K562 (cell line): Measurements from ENCODE around the gene SPTBN4. TPM values are rescaled to one million over a fixed set of nuclear protein-coding genes. Genes with fewer than 3 reads are reported as not detected.

Source experiments
- DPF2 ChIP-seq: fragments of 450-650 bp; IDR thresholded peaks from 2 replicates; pipeline ENCODE4 v1.6.1; 2016
- HDAC2 ChIP-seq: fragments of 450-650 bp; IDR thresholded peaks from 2 replicates; pipeline ENCODE4 v1.6.1; 2016; ENCODE audit warnings: mild to moderate bottlenecking
- HMGN3 ChIP-seq: IDR thresholded peaks from 2 replicates; pipeline ENCODE4 v1.6.1; 2011; ENCODE audit warnings: borderline replicate concordance, low read depth, mild to moderate bottlenecking, mixed read lengths, low read length; ENCODE audit not compliant: insufficient read length; ENCODE audit errors: extremely low read depth
- MAX ChIP-seq: sonication (generic); formaldehyde crosslinking; IDR thresholded peaks from 2 replicates; pipeline ENCODE4 v1.9.0; 2022; ENCODE audit warnings: mild to moderate bottlenecking, missing genetic modification reagents
- MITF ChIP-seq: IDR thresholded peaks from 2 replicates; pipeline ENCODE4 v1.6.1; 2014; ENCODE audit warnings: antibody characterized with exemption
- NFE2 ChIP-seq: IDR thresholded peaks from 2 replicates; pipeline ENCODE4 v1.6.1; 2014; ENCODE audit warnings: antibody characterized with exemption, low read depth
- NONO ChIP-seq, 2 experiments: fragments of 200-400 bp in 1 of 2; fragments of 450-650 bp in 1 of 2; formaldehyde crosslinking in 1 of 2; IDR thresholded peaks; 2 replicates each; pipeline ENCODE4 v1.6.1; 2017; ENCODE audit warnings: low read depth in 2 of 2, mild to moderate bottlenecking in 2 of 2, moderate library complexity in 2 of 2, low read length in 1 of 2
- RBFOX2 ChIP-seq: fragments of 200-400 bp; formaldehyde crosslinking; IDR thresholded peaks from 2 replicates; pipeline ENCODE4 v1.6.1; 2017; ENCODE audit warnings: low read depth, mild to moderate bottlenecking, low read length, moderate library complexity
- RNF219 ChIP-seq: fragments of 250-450 bp; sonication (Bioruptor Pico); IDR thresholded peaks from 2 replicates; pipeline ENCODE4 v1.5.0; 2022; ENCODE audit warnings: mild to moderate bottlenecking
- SMAD4 ChIP-seq: fragments of 250-450 bp; sonication (Bioruptor Pico); conservative IDR thresholded peaks from 2 replicates; pipeline ENCODE4 v1.8.0; 2021; ENCODE audit warnings: inconsistent platforms, mild to moderate bottlenecking, moderate library complexity
- WHSC1 ChIP-seq: IDR thresholded peaks from one replicate; pipeline ENCODE4 v1.6.1; 2012; ENCODE audit warnings: low read length, control low read depth, inconsistent platforms
- ZBTB40 ChIP-seq, 2 experiments: fragments of 450-650 bp in 1 of 2; sonication (generic) in 1 of 2; formaldehyde crosslinking in 1 of 2; IDR thresholded peaks; 2 replicates each; pipeline versions ENCODE4 v1.7.1 to v1.9.0; 2016 to 2022; ENCODE audit warnings: inconsistent platforms in 1 of 2, mild to moderate bottlenecking in 1 of 2, missing genetic modification reagents in 1 of 2
- ZC3H4 ChIP-seq: sonication (generic); formaldehyde crosslinking; IDR thresholded peaks from 2 replicates; pipeline ENCODE4 v1.9.0; 2021; ENCODE audit warnings: missing genetic modification reagents, borderline replicate concordance
- polyA plus RNA-seq, 8 experiments: library from polyadenylated mRNA; depleted of rRNA in 4 of 8; stranded (reverse) in 5 of 8; unstranded in 3 of 8; fragments of >200 nt; fragmentation: Nextera tagmentation in 2 of 8; fragmentation: Illumina TruSeq in 1 of 8; extraction: Ambion mirVana in 2 of 8; extraction: Trizol in 1 of 8; gene quantifications; 2 replicates each; pipeline versions ENCODE4 v1.2.1 to v1.2.3, GENCODE V29; 2011 to 2014; ENCODE audit warnings: inconsistent platforms in 1 of 8, missing spikeins in 1 of 8
- total RNA-seq, 7 experiments: library from RNA; depleted of rRNA in 6 of 7; stranded (reverse); fragments of >200 nt in 6 of 7; fragmentation: Illumina TruSeq in 2 of 7; extraction: Trizol in 2 of 7; gene quantifications; 2 replicates each; pipeline versions ENCODE4 v1.2.1 to v1.2.3, GENCODE V29; 2011 to 2021; ENCODE audit warnings: low replicate concordance in 1 of 7

The SPTBN4 gene
- total and polyA plus RNA-seq, 9 of the 15 experiments (the other 6 are each of a cell fraction or from before 2014, with no cell fraction given): 0.01 to 1.5 (median 0.86) TPM

GRCh38 chr19:40601134-40601974 lies 134.6 kb downstream of the SPTBN4 start, which contains the start of gene LTBP4 (continued):
- TF ChIP-seq SMAD4 (CRISPR knock-in tag) (peak; percentile 16; the same call in 1 of the 2 replicates), HMGN3 (peak; percentile 77), WHSC1 (no peak), RBFOX2 (peak; percentile 73), MITF (no peak), NONO (IDR thresholded peaks at IDR 0.05; ENCODE audit: low read depth in 2 of 2, low read length in 1 of 2) (0 out of 4 replicates have a peak, but pooled peaks of 1 of the 2 experiments have one; percentile 48), HDAC2 (no peak), MAX (CRISPR knock-in tag) (0 out of 2 replicates have a peak, but pooled peaks have one; percentile 2), DPF2 (no peak), ZBTB40 (IDR thresholded peaks at IDR 0.05) (peak; percentile 68), ZBTB40 (CRISPR knock-in tag; IDR thresholded peaks at IDR 0.05) (no peak), ZC3H4 (CRISPR knock-in tag) (no peak), NFE2 (no peak), RNF219 (CRISPR knock-in tag) (no peak)
